HG02884 (cell line): ENCODE measurements around the gene MTCH1.

ENCODE experiments used
- ATAC-seq: cut with Tn5 transposase; IDR thresholded peaks from one replicate; pipeline ENCODE4 v1.9.1; 2021; ENCODE audit warnings: mild to moderate bottlenecking, moderate library complexity; ENCODE audit not compliant: unreplicated experiment

MTCH1 gene

DNA sequence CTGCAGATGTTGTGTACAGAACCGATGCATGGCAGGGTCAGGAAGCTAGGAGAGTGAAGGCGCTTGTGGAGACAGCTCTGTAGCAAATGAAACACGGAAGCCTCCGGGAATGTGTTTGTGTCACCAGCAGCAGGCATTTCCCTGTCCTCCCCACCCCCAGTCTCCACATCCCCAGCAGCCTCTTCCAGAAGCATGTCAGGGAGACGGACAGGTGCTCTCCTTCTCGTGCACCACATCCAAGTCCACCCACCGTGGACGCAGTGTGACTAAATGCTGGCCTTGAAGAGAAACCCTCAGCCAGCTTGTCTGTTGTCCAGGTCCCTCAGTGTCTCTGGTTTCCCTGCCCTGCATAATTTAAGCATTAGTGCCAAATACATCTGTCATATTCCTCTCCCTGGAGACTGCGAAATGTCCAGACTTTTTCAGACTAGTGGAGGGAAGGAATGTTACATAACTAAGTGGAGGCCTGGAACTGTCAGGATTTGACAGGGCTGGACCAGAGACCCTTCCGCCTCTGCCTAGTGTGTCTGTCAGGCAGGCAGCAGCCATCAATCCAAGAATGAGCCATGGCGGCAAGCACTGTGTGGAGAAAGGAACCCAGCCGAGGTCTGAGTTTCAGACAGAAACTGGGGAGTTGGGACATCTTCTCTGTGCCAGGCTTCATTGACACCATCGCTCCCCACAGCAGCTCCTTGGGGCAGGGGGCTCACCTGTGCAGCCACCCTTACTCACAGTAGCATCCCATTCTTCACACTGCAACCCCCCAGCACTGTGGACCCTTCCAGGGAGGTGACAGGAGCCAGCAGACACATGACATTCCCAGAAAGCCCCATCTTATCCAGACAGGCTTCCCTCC is 58.1 kb downstream of the MTCH1 start:
- no peak for ATAC-seq

GRCh38 chr6:36926708-36927513 is 59.1 kb downstream of the MTCH1 start:
- no peak for ATAC-seq

- no peak for ATAC-seq
Measured at GRCh38 chr6:36925809-36926208, 60.2 kb downstream of the MTCH1 start.

GRCh38 chr6:36924778-36925374 is 61.1 kb downstream of the MTCH1 start:
- ATAC-seq = no peak

DNA sequence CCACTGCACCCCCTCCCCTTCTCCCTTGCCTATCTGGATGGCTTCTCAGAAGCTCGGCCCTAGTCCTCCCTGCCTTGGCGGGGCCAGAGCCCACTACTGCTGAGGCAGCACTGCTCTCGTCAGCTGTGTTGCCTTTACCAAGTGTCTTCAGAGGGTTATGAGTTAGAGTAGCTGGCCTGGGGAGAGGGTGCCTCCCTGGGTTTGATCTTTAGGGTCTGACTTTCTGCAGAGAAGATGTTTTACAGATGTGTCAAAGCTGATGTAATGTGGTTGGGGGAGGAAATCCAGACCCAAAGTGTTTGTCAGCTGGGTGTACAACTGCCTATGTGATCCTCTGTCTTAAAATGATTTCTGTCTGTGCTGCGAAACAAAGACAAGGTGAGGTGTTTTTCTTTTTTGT is 61.9 kb downstream of the MTCH1 start:
- no peak for ATAC-seq

GRCh38 chr6:36920546-36920945 is 65.5 kb downstream of the MTCH1 start:
- no peak for ATAC-seq

- ATAC-seq = no peak
Measured at GRCh38 chr6:36920049-36920448, 65.9 kb downstream of the MTCH1 start.
